ENCODE results near the gene TGM5.
"Not testable (repeated sequence)": the region's sequence is repeated elsewhere in the genome, so short reads cannot be mapped to it uniquely, and the experiment has no call there.

TGM5 gene

GRCh38 chr15:43266834-43267233, at the start of gene TGM5:
TGM5 (minus strand) TSS chr15:43266928; CDS start chr15:43266849, 79 bp downstream.
- Histone ChIP-seq H3K4me1 (ENCODE audit: insufficient read depth, low read length) (no peaks in the 10 kb centered on the region), H3K27ac (ENCODE audit: low read length) (no peak within 1 kb of the TSS), H3K36me3 (ENCODE audit: insufficient read depth, low read depth, low read length) (no peaks in the 10 kb centered on the region), H3K9me3 (ENCODE audit: insufficient read depth, low read depth, low read length) (no peaks in the 10 kb centered on the region), H3K27me3 (ENCODE audit: insufficient read depth, low read length) (no peaks in the 10 kb centered on the region), H3K9ac (ENCODE audit: low read depth, low read length) (no peak within 1 kb of the TSS), H3K4me3 (ENCODE audit: low read length) (no peak within 1 kb of the TSS)

GRCh38 chr15:43314171-43314570, 47.4 kb upstream of the TGM5 start:
- Histone ChIP-seq H3K4me3 (ENCODE audit: low read length) (no peak overlapping the region), H3K27me3 (ENCODE audit: insufficient read depth, low read length) (peaks cover 21% of the 10 kb centered on the region), H3K4me1 (ENCODE audit: insufficient read depth, low read length) (no peaks in the 10 kb centered on the region; the same call in 1 of the 2 replicates), H3K9me3 (ENCODE audit: insufficient read depth, low read depth, low read length) (no peaks in the 10 kb centered on the region), H3K9ac (ENCODE audit: low read depth, low read length) (no peak overlapping the region), H3K36me3 (ENCODE audit: insufficient read depth, low read depth, low read length) (no peaks in the 10 kb centered on the region), H3K27ac (ENCODE audit: low read length) (no peak overlapping the region)

GRCh38 chr15:43312378-43312777, 45.6 kb upstream of the TGM5 start:
- H3K9ac ChIP-seq (ENCODE audit: low read depth, low read length): no peak overlapping the region
- H3K4me1 ChIP-seq (ENCODE audit: insufficient read depth, low read length): no peaks in the 10 kb centered on the region; the same call in 1 of the 2 replicates
- H3K4me3 ChIP-seq (ENCODE audit: low read length): no peak overlapping the region
- no peaks in the 10 kb centered on the region for H3K36me3 ChIP-seq (ENCODE audit: insufficient read depth, low read depth, low read length)
- H3K27ac ChIP-seq (ENCODE audit: low read length): no peak overlapping the region
- peaks cover 25% of the 10 kb centered on the region for H3K27me3 ChIP-seq (ENCODE audit: insufficient read depth, low read length)
- H3K9me3 ChIP-seq (ENCODE audit: insufficient read depth, low read depth, low read length): no peaks in the 10 kb centered on the region

- Histone ChIP-seq H3K9ac (ENCODE audit: low read depth, low read length) (no peak within 1 kb of the TSS), H3K4me1 (ENCODE audit: insufficient read depth, low read length) (peaks cover 6% of the 10 kb centered on the region), H3K27ac (ENCODE audit: low read length) (no peak within 1 kb of the TSS), H3K27me3 (ENCODE audit: insufficient read depth, low read length) (peaks cover 6% of the 10 kb centered on the region; the same call in 1 of the 2 replicates), H3K4me3 (ENCODE audit: low read length) (no peak within 1 kb of the TSS), H3K9me3 (ENCODE audit: insufficient read depth, low read depth, low read length) (no peaks in the 10 kb centered on the region), H3K36me3 (ENCODE audit: insufficient read depth, low read depth, low read length) (no peaks in the 10 kb centered on the region)
Measured at GRCh38 chr15:43302205-43302817, 35.6 kb upstream of the TGM5 start, which contains the start of gene TGM7. TGM7 (minus strand) TSS chr15:43302255.

GRCh38 chr15:43299884-43300283, 33.2 kb upstream of the TGM5 start:
- Histone ChIP-seq H3K9me3 (ENCODE audit: insufficient read depth, low read depth, low read length) (no peaks in the 10 kb centered on the region), H3K4me3 (ENCODE audit: low read length) (no peak overlapping the region), H3K27me3 (ENCODE audit: insufficient read depth, low read length) (no peaks in the 10 kb centered on the region)

GRCh38 chr15:43299411-43299810, 32.7 kb upstream of the TGM5 start:
- no peak overlapping the region for H3K27ac ChIP-seq (ENCODE audit: low read length)
- H3K4me3 ChIP-seq (ENCODE audit: low read length): no peak overlapping the region
- H3K9ac ChIP-seq (ENCODE audit: low read depth, low read length): no peak overlapping the region
- H3K36me3 ChIP-seq (ENCODE audit: insufficient read depth, low read depth, low read length): no peaks in the 10 kb centered on the region
- peaks cover 6% of the 10 kb centered on the region for H3K4me1 ChIP-seq (ENCODE audit: insufficient read depth, low read length)
- no peaks in the 10 kb centered on the region for H3K9me3 ChIP-seq (ENCODE audit: insufficient read depth, low read depth, low read length)
- H3K27me3 ChIP-seq (ENCODE audit: insufficient read depth, low read length): peaks cover 4% of the 10 kb centered on the region; the same call in 1 of the 2 replicates

More at GRCh38 chr15:43299884-43300283, 33.2 kb upstream of the TGM5 start:
- Histone ChIP-seq H3K4me1 (ENCODE audit: insufficient read depth, low read length) (peaks cover 6% of the 10 kb centered on the region), H3K36me3 (ENCODE audit: insufficient read depth, low read depth, low read length) (no peaks in the 10 kb centered on the region), H3K27ac (ENCODE audit: low read length) (no peak overlapping the region), H3K9ac (ENCODE audit: low read depth, low read length) (no peak overlapping the region)

- H3K27me3 ChIP-seq (ENCODE audit: insufficient read depth, low read length): peaks cover 24% of the 10 kb centered on the region
- H3K9me3 ChIP-seq (ENCODE audit: insufficient read depth, low read depth, low read length): no peaks in the 10 kb centered on the region
- no peak overlapping the region for H3K27ac ChIP-seq (ENCODE audit: low read length)
- H3K36me3 ChIP-seq (ENCODE audit: insufficient read depth, low read depth, low read length): no peaks in the 10 kb centered on the region
- H3K9ac ChIP-seq (ENCODE audit: low read depth, low read length): no peak overlapping the region
- H3K4me1 ChIP-seq (ENCODE audit: insufficient read depth, low read length): peaks cover 6% of the 10 kb centered on the region
- no peak overlapping the region for H3K4me3 ChIP-seq (ENCODE audit: low read length)
Measured at GRCh38 chr15:43294091-43294706, 27.5 kb upstream of the TGM5 start.

- Histone ChIP-seq H3K36me3 (ENCODE audit: insufficient read depth, low read depth, low read length) (no peaks in the 10 kb centered on the region), H3K9me3 (ENCODE audit: insufficient read depth, low read depth, low read length) (no peaks in the 10 kb centered on the region), H3K27ac (ENCODE audit: low read length) (no peak overlapping the region), H3K9ac (ENCODE audit: low read depth, low read length) (peak overlapping the region; percentile 37; the same call in 1 of the 2 replicates), H3K4me1 (ENCODE audit: insufficient read depth, low read length) (peaks cover 6% of the 10 kb centered on the region), H3K27me3 (ENCODE audit: insufficient read depth, low read length) (peaks cover 24% of the 10 kb centered on the region), H3K4me3 (ENCODE audit: low read length) (peak overlapping the region; percentile 52; the same call in 1 of the 2 replicates)
Measured at GRCh38 chr15:43293432-43293831, 26.7 kb upstream of the TGM5 start.

GRCh38 chr15:43292375-43293078, 25.8 kb upstream of the TGM5 start:
- Histone ChIP-seq H3K36me3 (ENCODE audit: insufficient read depth, low read depth, low read length) (no peaks in the 10 kb centered on the region), H3K4me1 (ENCODE audit: insufficient read depth, low read length) (no peaks in the 10 kb centered on the region; the same call in 1 of the 2 replicates), H3K9ac (ENCODE audit: low read depth, low read length) (no peak overlapping the region), H3K4me3 (ENCODE audit: low read length) (no peak overlapping the region), H3K27ac (ENCODE audit: low read length) (no peak overlapping the region), H3K27me3 (ENCODE audit: insufficient read depth, low read length) (peaks cover 27% of the 10 kb centered on the region), H3K9me3 (ENCODE audit: insufficient read depth, low read depth, low read length) (no peaks in the 10 kb centered on the region)

GRCh38 chr15:43289656-43290055, 22.9 kb upstream of the TGM5 start:
- H3K27ac ChIP-seq (ENCODE audit: low read length); H3K9me3 ChIP-seq (ENCODE audit: insufficient read depth, low read depth, low read length); H3K4me3 ChIP-seq (ENCODE audit: low read length); H3K9ac ChIP-seq (ENCODE audit: low read depth, low read length); H3K36me3 ChIP-seq (ENCODE audit: insufficient read depth, low read depth, low read length); H3K4me1 ChIP-seq (ENCODE audit: insufficient read depth, low read length): not testable (repeated sequence)
- peaks cover 35% of the 10 kb centered on the region for H3K27me3 ChIP-seq (ENCODE audit: insufficient read depth, low read length)

- no peak overlapping the region for H3K4me3 ChIP-seq (ENCODE audit: low read length)
- no peak overlapping the region for H3K9ac ChIP-seq (ENCODE audit: low read depth, low read length)
- no peaks in the 10 kb centered on the region for H3K9me3 ChIP-seq (ENCODE audit: insufficient read depth, low read depth, low read length)
- H3K4me1 ChIP-seq (ENCODE audit: insufficient read depth, low read length): no peaks in the 10 kb centered on the region
- no peaks in the 10 kb centered on the region for H3K36me3 ChIP-seq (ENCODE audit: insufficient read depth, low read depth, low read length)
- no peak overlapping the region for H3K27ac ChIP-seq (ENCODE audit: low read length)
- H3K27me3 ChIP-seq (ENCODE audit: insufficient read depth, low read length): peaks cover 15% of the 10 kb centered on the region
Measured at GRCh38 chr15:43287254-43287653, 20.5 kb upstream of the TGM5 start.

Measured in iPS-20b (cell line).